ENCODE data around the gene KRT33A. TPM values are rescaled to one million over a fixed set of nuclear protein-coding genes. Genes with fewer than 3 reads are reported as not detected.

Gene KRT33A
- total RNA-seq, 1 experiment from 2014 or later, result not detected

DNA sequence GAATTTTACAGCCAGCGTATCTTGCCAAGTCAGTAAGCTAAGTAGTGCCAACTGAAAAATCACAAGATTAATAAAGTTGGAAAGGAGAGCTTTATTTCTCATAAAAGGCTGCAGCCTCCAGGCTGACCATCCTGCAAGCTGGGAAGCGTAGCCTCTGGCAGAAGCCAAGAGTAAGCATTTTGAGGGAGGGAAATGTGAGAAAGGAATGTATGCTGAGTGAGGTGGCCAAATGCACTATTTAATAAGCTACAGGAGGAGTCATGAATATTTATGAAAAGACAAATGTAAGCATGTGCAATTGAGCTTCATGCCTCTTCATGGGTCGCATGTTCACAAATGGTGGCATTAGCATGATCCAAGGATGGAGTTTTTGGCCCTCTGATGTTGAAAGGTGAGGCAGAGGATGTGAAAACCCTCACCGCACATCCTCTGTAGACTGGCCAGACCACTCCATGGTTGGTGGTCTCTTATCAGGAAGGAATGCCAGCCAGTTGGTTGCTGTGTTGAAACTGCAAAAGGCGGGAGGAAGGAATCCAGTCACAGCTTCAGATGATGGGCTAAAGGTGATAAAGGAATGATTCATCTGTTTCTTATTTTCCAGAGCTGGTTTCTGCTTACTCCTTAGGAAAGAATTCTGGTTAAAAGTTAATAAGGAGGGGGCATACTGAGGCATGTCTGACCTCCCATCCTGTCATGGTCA, 9.8 kb upstream of the KRT33A start:
- Histone ChIP-seq H3K4me2 (peak overlapping the region; percentile 35), H3K27ac (peak overlapping the region; percentile 84), H3K9me3 (ENCODE audit: insufficient read depth, low read depth) (0 out of 2 replicates have a peak, but pooled peaks cover 3% of the 10 kb centered on the region), H3K36me3 (ENCODE audit: low read depth) (no peaks in the 10 kb centered on the region), H3K4me3 (no peak overlapping the region), H3K9me2 (ENCODE audit: insufficient read depth) (0 out of 2 replicates have a peak, but pooled peaks cover 3% of the 10 kb centered on the region), H3F3A (ENCODE audit: insufficient read depth, low read depth) (peaks cover 19% of the 10 kb centered on the region), H3K27me3 (ENCODE audit: insufficient read depth, low read depth) (no peaks in the 10 kb centered on the region), H3K79me2 (ENCODE audit: low read depth) (no peaks in the 10 kb centered on the region), H2AFZ (0 out of 2 replicates have a peak overlapping the region, but pooled peaks have one; percentile 9), H3K4me1 (replicated peaks; ENCODE audit: insufficient read depth) (peaks cover 43% of the 10 kb centered on the region), H4K20me1 (ENCODE audit: insufficient read depth) (no peaks in the 10 kb centered on the region)
- intact Hi-C loops (cut with micrococcal nuclease; ENCODE audit: unreplicated experiment), result no loop called here
- TF ChIP-seq, protein P1, sequence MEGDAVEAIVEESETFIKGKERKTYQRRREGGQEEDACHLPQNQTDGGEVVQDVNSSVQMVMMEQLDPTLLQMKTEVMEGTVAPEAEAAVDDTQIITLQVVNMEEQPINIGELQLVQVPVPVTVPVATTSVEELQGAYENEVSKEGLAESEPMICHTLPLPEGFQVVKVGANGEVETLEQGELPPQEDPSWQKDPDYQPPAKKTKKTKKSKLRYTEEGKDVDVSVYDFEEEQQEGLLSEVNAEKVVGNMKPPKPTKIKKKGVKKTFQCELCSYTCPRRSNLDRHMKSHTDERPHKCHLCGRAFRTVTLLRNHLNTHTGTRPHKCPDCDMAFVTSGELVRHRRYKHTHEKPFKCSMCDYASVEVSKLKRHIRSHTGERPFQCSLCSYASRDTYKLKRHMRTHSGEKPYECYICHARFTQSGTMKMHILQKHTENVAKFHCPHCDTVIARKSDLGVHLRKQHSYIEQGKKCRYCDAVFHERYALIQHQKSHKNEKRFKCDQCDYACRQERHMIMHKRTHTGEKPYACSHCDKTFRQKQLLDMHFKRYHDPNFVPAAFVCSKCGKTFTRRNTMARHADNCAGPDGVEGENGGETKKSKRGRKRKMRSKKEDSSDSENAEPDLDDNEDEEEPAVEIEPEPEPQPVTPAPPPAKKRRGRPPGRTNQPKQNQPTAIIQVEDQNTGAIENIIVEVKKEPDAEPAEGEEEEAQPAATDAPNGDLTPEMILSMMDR (conservative IDR thresholded peaks at IDR 0.05), result no peak
- TF ChIP-seq EZH2 (IDR thresholded peaks at IDR 0.05; ENCODE audit: low read depth), result no peak
- DNase-seq, result peak; percentile 44 to 94
- BruUV-seq (replicated peaks), result no TSS peak
- ChIA-PET CTCF (no interaction called here), POLR2A (ENCODE audit: unreplicated experiment) (interaction anchor here (0.5 to 0.7 kb wide), 5 partner anchors 13 to 507 kb away, joined by 3 to 6 read pairs (median 3); no protein-coding TSS in a partner anchor)

- H3F3A ChIP-seq (ENCODE audit: insufficient read depth, low read depth), result peaks cover 9% of the 10 kb centered on the region; the same call in 1 of the 2 replicates
- H3K4me1 ChIP-seq (replicated peaks; ENCODE audit: insufficient read depth), result peaks cover 16% of the 10 kb centered on the region
- no peaks in the 10 kb centered on the region for H3K36me3 ChIP-seq (ENCODE audit: low read depth)
- TF ChIP-seq EZH2 (IDR thresholded peaks at IDR 0.05; ENCODE audit: low read depth), result no peak
- TF ChIP-seq, protein P1 (conservative IDR thresholded peaks at IDR 0.05), result no peak
- H3K9me3 ChIP-seq (ENCODE audit: insufficient read depth, low read depth), result no peaks in the 10 kb centered on the region
- no peaks in the 10 kb centered on the region for H3K27me3 ChIP-seq (ENCODE audit: insufficient read depth, low read depth)
- H4K20me1 ChIP-seq (ENCODE audit: insufficient read depth), result no peaks in the 10 kb centered on the region
- DNase-seq, result no peak
- intact Hi-C loops (cut with micrococcal nuclease; ENCODE audit: unreplicated experiment), result no loop called here
- ChIA-PET POLR2A (ENCODE audit: unreplicated experiment) (no interaction called here), CTCF (no interaction called here)
- no peaks in the 10 kb centered on the region for H3K79me2 ChIP-seq (ENCODE audit: low read depth)
- H3K4me2 ChIP-seq, result no peak overlapping the region
- H3K9me2 ChIP-seq (ENCODE audit: insufficient read depth), result 0 out of 2 replicates have a peak, but pooled peaks cover 3% of the 10 kb centered on the region
- no peak overlapping the region for H3K4me3 ChIP-seq
- H3K27ac ChIP-seq, result no peak overlapping the region
- no peak overlapping the region for H2AFZ ChIP-seq
- BruUV-seq (replicated peaks), result no TSS peak
Measured at GRCh38 chr17:41354536-41354935, 3.9 kb upstream of the KRT33A start.

DNA sequence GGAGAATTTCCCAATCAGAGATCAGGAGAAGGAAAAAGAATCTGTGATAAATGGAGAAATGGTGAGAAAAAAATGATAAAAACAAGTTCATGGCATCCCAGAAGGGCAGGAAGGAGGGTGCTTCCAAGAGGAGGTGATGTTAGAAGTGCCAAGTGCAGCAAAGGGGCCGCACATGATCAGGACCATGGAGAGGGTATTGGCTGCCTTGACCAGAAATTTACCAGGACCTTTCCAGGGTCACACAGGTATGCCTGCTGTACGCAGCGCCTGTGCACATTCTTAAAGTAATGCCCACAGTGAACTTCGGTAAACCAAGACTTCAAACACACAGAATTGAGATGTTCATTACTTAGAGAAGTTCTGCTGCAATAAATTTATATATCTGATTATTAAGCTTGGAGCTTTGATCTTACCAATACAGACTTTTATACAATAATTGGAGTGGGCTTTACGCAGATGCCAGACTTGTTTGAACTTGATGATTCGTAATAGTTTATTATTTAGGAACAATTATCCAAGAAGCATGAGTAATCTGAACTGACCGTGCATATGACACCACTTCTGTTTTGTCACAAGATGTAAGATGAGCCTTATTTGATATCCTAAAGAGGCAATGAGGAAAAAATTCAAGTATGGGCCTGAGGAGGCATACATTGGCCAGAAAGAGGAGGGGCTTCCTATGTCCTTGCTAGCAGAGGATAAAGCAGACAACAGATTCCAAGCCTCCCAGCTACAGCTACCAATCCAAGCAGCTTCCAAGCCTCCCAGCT, 2.2 kb upstream of the KRT33A start:
- TF ChIP-seq EZH2 (IDR thresholded peaks at IDR 0.05; ENCODE audit: low read depth), result no peak
- TF ChIP-seq, protein P1 (conservative IDR thresholded peaks at IDR 0.05), result no peak
- Histone ChIP-seq H3F3A (ENCODE audit: insufficient read depth, low read depth) (peaks cover 21% of the 10 kb centered on the region), H3K4me1 (replicated peaks; ENCODE audit: insufficient read depth) (peaks cover 23% of the 10 kb centered on the region), H3K79me2 (ENCODE audit: low read depth) (no peaks in the 10 kb centered on the region), H4K20me1 (ENCODE audit: insufficient read depth) (no peaks in the 10 kb centered on the region), H3K27me3 (ENCODE audit: insufficient read depth, low read depth) (no peaks in the 10 kb centered on the region), H3K36me3 (ENCODE audit: low read depth) (no peaks in the 10 kb centered on the region), H3K4me2 (no peak overlapping the region), H2AFZ (no peak overlapping the region), H3K9me3 (ENCODE audit: insufficient read depth, low read depth) (no peaks in the 10 kb centered on the region), H3K4me3 (no peak overlapping the region), H3K27ac (no peak overlapping the region), H3K9me2 (ENCODE audit: insufficient read depth) (0 out of 2 replicates have a peak, but pooled peaks cover 3% of the 10 kb centered on the region)
- DNase-seq, result peak in 1 of 2 experiments; percentile 52
- POLR2A ChIA-PET (ENCODE audit: unreplicated experiment), result interaction anchor here (0.6 kb wide), 1 partner anchor 246 kb away, joined by 3 read pairs; no protein-coding TSS in a partner anchor
- intact Hi-C loops (cut with micrococcal nuclease; ENCODE audit: unreplicated experiment), result no loop called here
- BruUV-seq (replicated peaks), result no TSS peak
- CTCF ChIA-PET, result no interaction called here

Measured in PC-9 (cell line).